Measurements from ENCODE around the gene PDZD2. TPM values are rescaled to one million over a fixed set of nuclear protein-coding genes. Genes with fewer than 3 reads are reported as not detected.
"Not testable (repeated sequence)": the region's sequence is repeated elsewhere in the genome, so short reads cannot be mapped to it uniquely, and the experiment has no call there.

The PDZD2 gene
- total RNA-seq, 2 experiments from 2014 or later = 0.05 to 0.25 TPM

DNA sequence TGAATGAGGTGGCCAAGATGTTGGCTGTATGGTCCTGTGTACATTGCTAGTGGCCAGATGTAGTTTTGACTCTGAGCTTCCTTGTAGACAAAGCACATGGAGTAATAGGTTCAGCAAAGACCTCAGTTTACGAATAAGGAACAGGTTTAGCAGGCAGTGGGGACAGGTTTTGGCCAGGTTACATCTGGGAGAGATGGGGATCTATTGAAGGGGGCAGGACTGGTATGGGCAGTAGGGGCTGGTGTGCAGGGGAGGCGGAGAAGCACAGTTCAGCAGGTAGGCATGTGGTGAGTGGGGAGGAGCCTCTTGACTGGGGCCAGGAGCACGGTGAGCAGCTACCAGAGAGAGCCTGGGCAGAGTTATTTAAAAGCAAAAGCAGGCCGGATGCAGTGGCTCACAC, 67.3 kb downstream of the PDZD2 start:
- H3K4me3 Mint-ChIP-seq = no peak overlapping the region
- no peak for DNase-seq
- H3K36me3 Mint-ChIP-seq (ENCODE audit: low read depth) = no peaks in the 10 kb centered on the region
- CTCF ChIA-PET = no interaction called here
- H3K9me3 Mint-ChIP-seq = no peaks in the 10 kb centered on the region
- no peaks in the 10 kb centered on the region for H3K4me1 Mint-ChIP-seq (ENCODE audit: low read depth)
- H3K27me3 Mint-ChIP-seq (ENCODE audit: low read depth) = peaks cover 2% of the 10 kb centered on the region
- intact Hi-C loops (cut with micrococcal nuclease) = no loop called here
- H3K27ac Mint-ChIP-seq = no peak overlapping the region

DNA sequence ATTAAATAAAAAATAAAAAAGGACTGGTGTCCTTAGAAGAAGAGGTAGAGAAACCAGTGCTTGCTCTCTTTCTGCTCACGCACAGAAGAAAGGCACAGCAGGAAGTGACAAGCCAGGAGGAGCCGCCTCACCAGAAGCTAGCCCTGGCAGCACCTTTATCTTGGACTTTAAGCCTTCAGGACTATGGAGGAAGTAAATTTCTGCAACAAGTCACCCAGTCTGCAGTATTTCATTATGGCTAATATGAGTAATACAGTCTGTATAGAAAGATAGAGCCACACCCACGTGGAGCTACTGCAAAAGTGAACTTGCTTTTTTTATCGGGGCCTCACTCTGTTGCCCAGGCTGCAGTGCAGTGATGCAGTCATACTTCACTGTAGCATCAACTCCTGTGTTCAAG, 68.4 kb downstream of the PDZD2 start:
- H3K4me1 Mint-ChIP-seq (ENCODE audit: low read depth) = no peaks in the 10 kb centered on the region
- no peak overlapping the region for H3K27ac Mint-ChIP-seq
- no peaks in the 10 kb centered on the region for H3K36me3 Mint-ChIP-seq (ENCODE audit: low read depth)
- CTCF ChIA-PET = no interaction called here
- intact Hi-C loops (cut with micrococcal nuclease) = no loop called here
- no peaks in the 10 kb centered on the region for H3K9me3 Mint-ChIP-seq
- DNase-seq = no peak
- H3K4me3 Mint-ChIP-seq = no peak overlapping the region
- no peaks in the 10 kb centered on the region for H3K27me3 Mint-ChIP-seq (ENCODE audit: low read depth)

DNA sequence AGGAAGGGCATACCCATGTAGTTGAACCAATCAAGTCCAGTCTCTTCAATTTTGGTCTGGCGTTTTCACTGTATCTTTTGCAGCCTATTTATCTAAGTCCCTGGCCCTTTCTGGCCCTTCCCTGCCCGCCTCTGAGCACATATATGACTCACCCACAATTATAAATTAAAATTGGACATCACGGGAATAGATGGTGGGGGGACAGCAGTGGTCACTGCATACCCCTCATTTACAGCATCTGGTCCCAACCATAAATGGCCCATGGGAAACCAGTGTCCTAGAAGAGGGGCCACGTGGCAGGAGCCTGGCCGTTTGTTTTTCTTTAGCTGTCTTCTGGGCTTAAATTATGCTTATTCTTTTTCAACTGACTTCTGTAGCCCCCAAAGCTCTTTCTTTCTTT, 69.2 kb downstream of the PDZD2 start:
- Mint-ChIP-seq H3K27me3 (ENCODE audit: low read depth) (no peaks in the 10 kb centered on the region), H3K4me1 (ENCODE audit: low read depth) (no peaks in the 10 kb centered on the region), H3K4me3 (no peak overlapping the region), H3K9me3 (no peaks in the 10 kb centered on the region), H3K36me3 (ENCODE audit: low read depth) (no peaks in the 10 kb centered on the region), H3K27ac (no peak overlapping the region)
- intact Hi-C loops (cut with micrococcal nuclease) = no loop called here
- CTCF ChIA-PET = no interaction called here
- DNase-seq = no peak

DNA sequence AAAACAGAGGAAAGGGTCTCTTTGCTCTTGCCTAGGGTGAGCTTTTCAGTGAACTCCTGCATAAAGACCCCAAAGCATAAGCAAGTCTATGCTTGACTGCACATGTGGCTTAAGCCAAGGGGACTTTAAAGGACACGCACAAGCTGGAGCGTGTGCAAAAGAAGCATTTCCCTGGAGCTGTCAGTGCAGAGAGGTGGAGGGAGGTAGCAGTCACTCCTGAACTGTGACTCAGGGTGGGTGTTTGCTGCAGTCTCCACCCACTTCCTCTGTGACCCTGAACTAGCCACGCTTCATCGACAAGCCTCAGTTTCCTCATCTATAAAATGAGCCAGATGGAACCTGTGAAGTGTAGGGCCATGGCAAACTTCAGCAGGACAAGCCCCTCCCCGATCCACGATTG, 72.4 kb downstream of the PDZD2 start:
- intact Hi-C loops (cut with micrococcal nuclease) = no loop called here
- Mint-ChIP-seq H3K4me1 (ENCODE audit: low read depth) (no peaks in the 10 kb centered on the region), H3K9me3 (no peaks in the 10 kb centered on the region), H3K27ac (no peak overlapping the region), H3K4me3 (no peak overlapping the region), H3K36me3 (ENCODE audit: low read depth) (no peaks in the 10 kb centered on the region), H3K27me3 (ENCODE audit: low read depth) (no peaks in the 10 kb centered on the region)
- CTCF ChIA-PET = no interaction called here
- no peak for DNase-seq

DNA sequence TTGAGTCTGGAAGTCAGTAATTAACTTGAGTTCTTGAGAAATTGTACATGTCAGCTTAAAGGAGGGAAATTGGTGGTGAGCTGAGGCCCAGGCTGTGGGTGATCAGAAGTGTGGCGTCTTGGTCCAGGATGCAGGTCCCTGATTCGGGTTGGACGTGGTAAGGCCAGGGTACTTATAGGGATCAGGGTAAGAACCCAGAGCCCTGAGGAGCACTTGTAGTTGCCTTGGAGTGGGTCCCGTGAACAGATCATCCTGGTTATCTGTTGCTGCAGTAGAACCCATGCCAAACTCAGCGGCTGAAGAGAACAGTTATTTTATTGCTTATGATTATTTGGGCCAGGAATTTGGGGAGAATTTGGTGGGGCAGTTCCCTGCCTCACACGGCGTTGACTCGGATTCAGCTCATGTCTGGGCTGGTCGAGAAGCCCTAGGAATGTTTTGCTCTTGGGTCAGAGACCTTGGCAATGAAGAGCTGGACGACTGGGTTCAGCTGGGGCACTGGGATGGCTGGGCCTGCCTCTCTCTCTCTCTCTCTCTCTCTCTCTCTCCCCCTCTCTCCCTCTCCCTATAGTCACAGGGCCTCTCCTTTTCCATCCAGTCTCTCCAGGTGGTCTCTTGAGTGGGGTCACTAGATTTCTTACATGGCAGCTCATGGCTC, 73.1 kb downstream of the PDZD2 start:
- no peaks in the 10 kb centered on the region for H3K27me3 Mint-ChIP-seq (ENCODE audit: low read depth)
- intact Hi-C loops (cut with micrococcal nuclease) = no loop called here
- no peaks in the 10 kb centered on the region for H3K4me1 Mint-ChIP-seq (ENCODE audit: low read depth)
- no peak overlapping the region for H3K27ac Mint-ChIP-seq
- CTCF ChIA-PET = no interaction called here
- no peaks in the 10 kb centered on the region for H3K9me3 Mint-ChIP-seq
- no peak overlapping the region for H3K4me3 Mint-ChIP-seq
- no peaks in the 10 kb centered on the region for H3K36me3 Mint-ChIP-seq (ENCODE audit: low read depth)
- no peak for DNase-seq

DNA sequence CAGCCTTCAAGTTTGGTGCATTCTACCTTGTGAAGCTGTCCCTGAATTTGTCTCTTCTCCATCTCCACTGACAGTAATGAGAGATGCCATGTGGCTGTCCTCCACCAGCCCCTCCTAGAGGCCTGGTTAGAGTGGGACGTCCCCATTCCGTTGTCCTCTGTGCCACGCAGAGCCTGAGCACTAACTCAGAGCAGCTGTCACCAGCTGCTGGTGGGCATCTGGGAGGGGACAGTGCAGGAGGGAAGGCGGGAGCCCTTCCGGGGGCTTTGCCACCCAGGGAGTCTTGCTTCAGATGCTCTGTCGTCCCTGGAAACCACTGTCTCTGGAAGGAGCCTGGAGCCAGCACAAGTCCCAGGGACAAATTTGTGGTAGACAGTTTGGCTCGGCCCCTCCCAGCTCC, 78.6 kb downstream of the PDZD2 start:
- Mint-ChIP-seq H3K4me1 (ENCODE audit: low read depth) (no peaks in the 10 kb centered on the region), H3K27ac (no peak overlapping the region), H3K9me3 (no peaks in the 10 kb centered on the region), H3K36me3 (ENCODE audit: low read depth) (no peaks in the 10 kb centered on the region), H3K27me3 (ENCODE audit: low read depth) (peaks cover 4% of the 10 kb centered on the region), H3K4me3 (no peak overlapping the region)
- intact Hi-C loops (cut with micrococcal nuclease) = no loop called here
- CTCF ChIA-PET = no interaction called here
- DNase-seq = no peak

DNA sequence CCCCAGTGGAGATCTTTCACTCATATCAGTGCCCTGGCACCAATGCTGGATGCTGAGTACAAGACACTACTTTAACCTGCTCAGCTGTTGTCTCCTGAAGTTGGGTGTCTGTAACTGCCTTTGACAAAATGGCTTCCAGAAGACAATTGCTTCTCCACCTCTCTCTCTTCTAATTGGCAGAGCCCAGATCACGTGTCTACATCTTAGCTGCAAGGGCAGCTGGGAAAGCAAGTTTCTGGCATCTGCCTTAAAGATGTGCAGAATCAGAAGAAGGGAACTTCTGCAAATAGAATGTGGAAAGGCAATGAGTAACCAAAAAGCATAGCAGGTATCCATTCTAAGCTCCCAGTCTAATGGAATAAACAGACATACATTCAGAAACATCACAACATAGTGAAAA, 81.1 kb downstream of the PDZD2 start:
- Mint-ChIP-seq H3K27ac (no peak overlapping the region), H3K27me3 (ENCODE audit: low read depth) (peaks cover 4% of the 10 kb centered on the region), H3K4me3 (no peak overlapping the region), H3K36me3 (ENCODE audit: low read depth) (no peaks in the 10 kb centered on the region), H3K4me1 (ENCODE audit: low read depth) (no peaks in the 10 kb centered on the region), H3K9me3 (no peaks in the 10 kb centered on the region)
- intact Hi-C loops (cut with micrococcal nuclease) = no loop called here
- CTCF ChIA-PET = interaction anchor here (0.7 kb wide), 1 partner anchor 690 kb away, joined by 3 read pairs; no protein-coding TSS in a partner anchor
- no peak for DNase-seq

DNA sequence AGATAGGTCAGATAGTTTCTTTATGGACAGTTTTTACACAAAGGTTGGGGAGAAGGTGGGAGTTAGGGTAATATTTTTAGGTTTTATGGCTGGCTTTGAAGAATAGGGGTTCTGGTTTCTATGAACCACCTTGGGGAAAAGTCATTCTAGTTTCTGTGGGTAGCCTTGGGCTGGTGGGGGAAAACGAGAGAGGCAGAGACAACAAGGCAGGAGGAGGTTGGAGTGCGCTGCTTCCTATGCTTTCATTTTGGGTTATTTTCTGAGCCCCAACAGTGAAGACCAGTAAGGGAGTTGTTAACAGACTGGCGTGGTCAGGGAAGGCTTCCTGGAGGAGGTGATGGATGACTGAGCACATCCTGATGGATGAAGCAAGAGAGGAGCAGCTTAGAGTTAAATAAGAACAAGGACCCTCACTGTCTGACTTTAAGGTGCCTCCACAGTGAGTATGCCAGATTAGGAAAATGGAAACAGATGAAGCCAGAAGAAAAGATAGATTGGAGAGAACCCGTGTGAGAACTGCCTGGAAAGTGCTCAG, 81.9 kb downstream of the PDZD2 start:
- Mint-ChIP-seq H3K4me1 (ENCODE audit: low read depth) (no peaks in the 10 kb centered on the region), H3K9me3 (no peaks in the 10 kb centered on the region), H3K27me3 (ENCODE audit: low read depth) (peaks cover 4% of the 10 kb centered on the region), H3K27ac (no peak overlapping the region), H3K4me3 (no peak overlapping the region), H3K36me3 (ENCODE audit: low read depth) (no peaks in the 10 kb centered on the region)
- CTCF ChIA-PET = no interaction called here
- no peak for DNase-seq
- intact Hi-C loops (cut with micrococcal nuclease) = no loop called here

DNA sequence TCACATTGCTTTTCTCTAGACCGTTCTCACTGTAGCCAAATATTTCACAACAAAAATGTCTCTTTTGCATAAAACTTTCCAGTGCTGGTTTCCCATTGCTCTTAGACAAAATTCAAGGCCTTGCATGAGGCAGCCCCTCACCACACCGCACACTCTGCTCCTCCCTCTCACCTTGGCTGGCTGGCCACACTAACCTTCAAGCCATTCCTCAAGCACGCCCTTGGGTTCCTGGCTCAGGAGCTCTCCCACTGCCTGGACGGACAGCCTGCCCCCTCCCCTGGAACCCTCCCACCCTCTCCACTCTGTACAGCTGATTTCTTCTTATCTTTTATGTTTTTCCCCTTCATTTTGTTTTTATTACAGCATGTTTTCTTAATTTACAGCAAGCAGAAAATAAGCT, 83.2 kb downstream of the PDZD2 start:
- Mint-ChIP-seq H3K9me3 (no peaks in the 10 kb centered on the region), H3K27ac (no peak overlapping the region), H3K27me3 (ENCODE audit: low read depth) (peaks cover 4% of the 10 kb centered on the region), H3K4me1 (ENCODE audit: low read depth) (no peaks in the 10 kb centered on the region), H3K4me3 (no peak overlapping the region), H3K36me3 (ENCODE audit: low read depth) (no peaks in the 10 kb centered on the region)
- CTCF ChIA-PET = interaction anchor here (0.7 to 1.1 kb wide), 2 partner anchors 12 to 337 kb away, joined by 4 to 5 read pairs; no protein-coding TSS in a partner anchor
- DNase-seq = no peak
- intact Hi-C loops (cut with micrococcal nuclease) = no loop called here

DNA sequence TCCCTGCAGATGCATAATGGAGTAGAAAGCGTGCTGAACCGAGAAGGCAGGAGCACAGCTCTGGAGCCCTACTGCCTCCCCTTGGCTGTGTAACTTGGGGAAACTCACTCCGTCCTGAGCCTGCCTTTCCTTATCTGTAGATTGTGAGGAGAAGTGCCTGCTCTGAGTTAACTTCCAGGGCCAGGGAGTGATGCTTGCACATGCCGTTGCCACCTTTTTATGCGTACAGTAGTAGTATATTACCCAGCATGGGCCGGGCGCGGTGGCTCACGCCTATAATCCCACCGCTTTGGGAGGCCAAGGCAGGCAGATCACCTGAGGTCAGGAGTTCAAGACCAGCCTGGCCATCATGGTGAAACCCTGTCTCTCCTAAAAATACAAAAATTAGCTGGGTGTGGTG, 87.1 kb downstream of the PDZD2 start:
- no peaks in the 10 kb centered on the region for H3K4me1 Mint-ChIP-seq (ENCODE audit: low read depth)
- CTCF ChIA-PET = no interaction called here

DNA sequence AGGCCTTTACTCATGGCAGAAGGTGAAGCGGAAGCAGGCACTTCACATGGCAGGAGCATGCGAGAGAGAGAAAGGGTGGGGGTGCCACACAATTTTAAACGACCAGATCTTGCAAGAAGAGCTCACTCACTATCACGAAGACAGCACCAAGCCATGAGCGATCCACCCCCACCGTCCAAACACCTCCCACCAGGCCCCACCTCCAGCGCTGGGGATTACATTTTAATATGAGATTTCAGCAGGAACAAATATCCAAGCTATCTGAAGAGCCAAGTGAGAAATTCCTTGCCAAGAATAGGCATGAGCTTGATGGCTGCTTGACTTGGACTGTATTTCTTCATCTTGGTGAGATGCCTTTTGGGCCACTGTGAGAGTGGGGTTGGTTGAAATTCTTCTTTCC, 88.0 kb downstream of the PDZD2 start:
- H3K36me3 Mint-ChIP-seq (ENCODE audit: low read depth) = no peaks in the 10 kb centered on the region
- DNase-seq = no peak
- H3K4me1 Mint-ChIP-seq (ENCODE audit: low read depth) = no peaks in the 10 kb centered on the region
- no peak overlapping the region for H3K27ac Mint-ChIP-seq
- intact Hi-C loops (cut with micrococcal nuclease) = no loop called here
- no peaks in the 10 kb centered on the region for H3K9me3 Mint-ChIP-seq
- CTCF ChIA-PET = no interaction called here
- peaks cover 2% of the 10 kb centered on the region for H3K27me3 Mint-ChIP-seq (ENCODE audit: low read depth)
- no peak overlapping the region for H3K4me3 Mint-ChIP-seq

More for the DNA sequence above, 87.1 kb downstream of the PDZD2 start:
- Mint-ChIP-seq H3K9me3 (no peaks in the 10 kb centered on the region), H3K4me3 (no peak overlapping the region), H3K27me3 (ENCODE audit: low read depth) (peaks cover 4% of the 10 kb centered on the region), H3K27ac (no peak overlapping the region), H3K36me3 (ENCODE audit: low read depth) (no peaks in the 10 kb centered on the region)
- intact Hi-C loops (cut with micrococcal nuclease) = no loop called here
- DNase-seq = no peak

DNA sequence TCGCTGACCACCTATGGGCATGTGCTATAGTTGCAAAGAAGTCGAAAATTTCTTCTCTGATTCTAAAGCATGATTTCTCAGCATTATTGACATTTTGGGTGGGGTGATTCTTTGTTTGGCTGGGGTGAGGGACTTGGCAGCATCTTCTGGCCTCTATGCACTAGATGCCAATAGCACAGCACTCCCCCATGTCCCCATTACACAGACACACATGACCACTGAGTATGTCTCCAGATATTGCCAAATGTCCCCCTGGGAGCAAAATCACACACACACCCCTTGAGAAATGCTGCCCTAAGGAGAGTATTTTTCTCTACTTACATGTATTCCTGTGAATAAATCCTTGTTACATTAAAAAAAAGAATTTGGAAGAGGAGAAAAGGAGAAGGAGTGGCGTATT, 89.1 kb downstream of the PDZD2 start:
- no peaks in the 10 kb centered on the region for H3K36me3 Mint-ChIP-seq (ENCODE audit: low read depth)
- H3K27ac Mint-ChIP-seq = no peak overlapping the region
- CTCF ChIA-PET = no interaction called here
- H3K27me3 Mint-ChIP-seq (ENCODE audit: low read depth) = no peaks in the 10 kb centered on the region
- no peaks in the 10 kb centered on the region for H3K9me3 Mint-ChIP-seq
- no peak for DNase-seq
- no peak overlapping the region for H3K4me3 Mint-ChIP-seq
- intact Hi-C loops (cut with micrococcal nuclease) = no loop called here
- no peaks in the 10 kb centered on the region for H3K4me1 Mint-ChIP-seq (ENCODE audit: low read depth)

DNA sequence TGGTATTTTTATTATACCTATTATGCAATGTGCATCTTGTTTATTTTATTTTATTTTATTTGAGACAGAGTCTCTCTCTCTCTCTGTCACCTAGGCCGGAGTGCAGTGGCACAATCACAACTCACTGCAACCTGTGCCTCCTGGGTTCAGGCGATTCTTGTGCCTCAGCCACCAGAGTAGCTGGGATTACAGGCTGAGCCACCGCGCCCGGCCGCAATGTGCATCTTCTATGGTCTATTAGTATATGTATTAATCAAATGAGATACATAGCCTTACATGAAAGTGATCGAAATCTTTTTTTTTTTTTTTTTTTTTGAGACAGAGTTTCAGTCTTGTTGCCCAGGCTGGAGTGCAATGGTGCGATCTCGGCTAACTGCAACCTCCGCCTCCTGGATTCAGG, 89.9 kb downstream of the PDZD2 start:
- H3K27ac Mint-ChIP-seq; H3K27me3 Mint-ChIP-seq (ENCODE audit: low read depth); H3K36me3 Mint-ChIP-seq (ENCODE audit: low read depth); H3K9me3 Mint-ChIP-seq; intact Hi-C loops (cut with micrococcal nuclease); H3K4me3 Mint-ChIP-seq; CTCF ChIA-PET; H3K4me1 Mint-ChIP-seq (ENCODE audit: low read depth); DNase-seq: not testable (repeated sequence)
